K562 (cell line): ENCODE measurements around the gene NDOR1. TPM values are rescaled to one million over a fixed set of nuclear protein-coding genes. Genes with fewer than 3 reads are reported as not detected.

Source experiments
- ADNP ChIP-seq: fragments of 200-800 bp; sonication (Bioruptor generic); IDR thresholded peaks from 2 replicates; pipeline ENCODE4 v1.6.1; 2016; ENCODE audit warnings: missing genetic modification characterization, missing compliant biosample characterization
- CBX1 ChIP-seq: sonication (generic); IDR thresholded peaks from 2 replicates; pipeline ENCODE4 v1.6.1; 2016; ENCODE audit warnings: antibody characterized with exemption, low read depth, mild to moderate bottlenecking
- CTCF ChIP-seq, 3 experiments: IDR thresholded peaks in 2 of 3; conservative IDR thresholded peaks in 1 of 3; 2 replicates each; pipeline ENCODE4 v1.5.1; 2011 to 2012; ENCODE audit warnings: low read length in 3 of 3, mild to moderate bottlenecking in 3 of 3, control low read depth in 2 of 3, improper control_type of control experiment in 1 of 3, inconsistent platforms in 1 of 3, low read depth in 1 of 3, mixed read lengths in 1 of 3, moderate library complexity in 1 of 3; ENCODE audit not compliant: insufficient read depth in 2 of 3
- DDX20 ChIP-seq: fragments of 450-650 bp; IDR thresholded peaks from 2 replicates; pipeline ENCODE4 v1.6.1; 2016; ENCODE audit warnings: missing genetic modification characterization, low read depth, mild to moderate bottlenecking, missing compliant biosample characterization, moderate library complexity
- EGR1 ChIP-seq: fragments of 450-650 bp; conservative IDR thresholded peaks from 2 replicates; pipeline ENCODE4 v1.6.1; 2017; ENCODE audit warnings: mild to moderate bottlenecking
- ELF2 ChIP-seq: fragments of 250-450 bp; sonication (Bioruptor Pico); IDR thresholded peaks from 2 replicates; pipeline ENCODE4 v1.5.0; 2021; ENCODE audit warnings: mild to moderate bottlenecking
- FOXJ2 ChIP-seq: fragments of 200-800 bp; sonication (Bioruptor generic); IDR thresholded peaks from 2 replicates; pipeline ENCODE4 v1.6.1; 2016; ENCODE audit warnings: missing genetic modification characterization, missing compliant biosample characterization
- FOXJ3 ChIP-seq: sonication (generic); formaldehyde crosslinking; IDR thresholded peaks from 2 replicates; pipeline ENCODE4 v1.4.0; 2020; ENCODE audit warnings: mild to moderate bottlenecking, missing genetic modification reagents
- FOXK2 ChIP-seq, 2 experiments: fragments of 450-650 bp; IDR thresholded peaks in 1 of 2; conservative IDR thresholded peaks in 1 of 2; 2 replicates each; pipeline ENCODE4 v1.6.1; 2016; ENCODE audit warnings: low read depth in 2 of 2, mild to moderate bottlenecking in 1 of 2
- HNRNPH1 ChIP-seq: fragments of 200-400 bp; formaldehyde crosslinking; optimal IDR thresholded peaks from 2 replicates; pipeline ENCODE3; 2017; ENCODE audit warnings: low read depth, mild to moderate bottlenecking, low read length, moderate library complexity
- HNRNPK ChIP-seq: fragments of 200-400 bp; formaldehyde crosslinking; IDR thresholded peaks from one replicate; pipeline ENCODE4 v1.6.1; 2018; ENCODE audit warnings: mild to moderate bottlenecking, low read depth, low read length; ENCODE audit not compliant: poor library complexity, severe bottlenecking
- MBD2 ChIP-seq: sonication (generic); IDR thresholded peaks from 2 replicates; pipeline ENCODE4 v1.6.1; 2016; ENCODE audit warnings: low read depth, borderline replicate concordance
- MCM3 ChIP-seq: fragments of 450-650 bp; IDR thresholded peaks from 2 replicates; pipeline ENCODE4 v1.6.1; 2016
- POLR3A ChIP-seq: IDR thresholded peaks from 2 replicates; pipeline ENCODE4 v1.6.1; 2011; ENCODE audit warnings: borderline replicate concordance, mild to moderate bottlenecking, moderate library complexity; ENCODE audit not compliant: insufficient read length, insufficient read depth; ENCODE audit errors: extremely low read depth
- POU5F1 ChIP-seq: fragments of 150-350 bp; IDR thresholded peaks from 2 replicates; pipeline ENCODE4 v1.6.1; 2014; ENCODE audit warnings: borderline replicate concordance, low read length, low read depth, mild to moderate bottlenecking; ENCODE audit not compliant: partially characterized antibody
- RB1 ChIP-seq: fragments of 450-650 bp; IDR thresholded peaks from 2 replicates; pipeline ENCODE4 v1.6.1; 2017; ENCODE audit warnings: low read depth, mild to moderate bottlenecking
- RUNX1 ChIP-seq: sonication (generic); IDR thresholded peaks from 2 replicates; pipeline ENCODE4 v1.6.1; 2016; ENCODE audit warnings: antibody characterized with exemption, low read depth
- SAFB2 ChIP-seq: fragments of 200-400 bp; formaldehyde crosslinking; IDR thresholded peaks from 2 replicates; pipeline ENCODE4 v1.6.1; 2018; ENCODE audit warnings: borderline replicate concordance, low read length, low read depth, moderate library complexity; ENCODE audit not compliant: severe bottlenecking
- STAG1 ChIP-seq: sonication (generic); formaldehyde crosslinking; IDR thresholded peaks from 2 replicates; pipeline ENCODE4 v1.5.0; 2020; ENCODE audit warnings: missing genetic modification reagents, borderline replicate concordance
- TOE1 ChIP-seq, 2 experiments: fragments of 450-650 bp in 1 of 2; sonication (generic) in 1 of 2; formaldehyde crosslinking in 1 of 2; IDR thresholded peaks; 2 replicates each; pipeline versions ENCODE4 v1.7.1 to v1.8.0; 2016 to 2022; ENCODE audit warnings: borderline replicate concordance in 2 of 2, mild to moderate bottlenecking in 2 of 2, antibody characterized with exemption in 1 of 2, inconsistent platforms in 1 of 2, low read depth in 1 of 2, missing genetic modification reagents in 1 of 2, moderate library complexity in 1 of 2
- ZNF217 ChIP-seq: sonication (generic); formaldehyde crosslinking; IDR thresholded peaks from 2 replicates; pipeline ENCODE4 v1.8.0; 2022; ENCODE audit warnings: mild to moderate bottlenecking, missing genetic modification reagents
- polyA plus RNA-seq, 8 experiments: library from polyadenylated mRNA; depleted of rRNA in 4 of 8; stranded (reverse) in 5 of 8; unstranded in 3 of 8; fragments of >200 nt; fragmentation: Nextera tagmentation in 2 of 8; fragmentation: Illumina TruSeq in 1 of 8; extraction: Ambion mirVana in 2 of 8; extraction: Trizol in 1 of 8; gene quantifications; 2 replicates each; pipeline versions ENCODE4 v1.2.1 to v1.2.3, GENCODE V29; 2011 to 2014; ENCODE audit warnings: inconsistent platforms in 1 of 8, missing spikeins in 1 of 8
- total RNA-seq, 7 experiments: library from RNA; depleted of rRNA in 6 of 7; stranded (reverse); fragments of >200 nt in 6 of 7; fragmentation: Illumina TruSeq in 2 of 7; extraction: Trizol in 2 of 7; gene quantifications; 2 replicates each; pipeline versions ENCODE4 v1.2.1 to v1.2.3, GENCODE V29; 2011 to 2021; ENCODE audit warnings: low replicate concordance in 1 of 7
- TF ChIP-seq, protein P1 (sequence below): fragments of 200-800 bp; sonication (Bioruptor generic); IDR thresholded peaks from 2 replicates; pipeline ENCODE4 v1.6.1; 2017; ENCODE audit warnings: missing genetic modification characterization, missing compliant biosample characterization

NDOR1 gene
- total and polyA plus RNA-seq, 9 of the 15 experiments (the other 6 are each of a cell fraction or from before 2014, with no cell fraction given), result 0.06 to 36.9 (median 6.9) TPM

GRCh38 chr9:137240841-137241489, 35.5 kb downstream of the NDOR1 start, which contains the start of gene TUBB4B (continued):
- TF ChIP-seq, protein P1, sequence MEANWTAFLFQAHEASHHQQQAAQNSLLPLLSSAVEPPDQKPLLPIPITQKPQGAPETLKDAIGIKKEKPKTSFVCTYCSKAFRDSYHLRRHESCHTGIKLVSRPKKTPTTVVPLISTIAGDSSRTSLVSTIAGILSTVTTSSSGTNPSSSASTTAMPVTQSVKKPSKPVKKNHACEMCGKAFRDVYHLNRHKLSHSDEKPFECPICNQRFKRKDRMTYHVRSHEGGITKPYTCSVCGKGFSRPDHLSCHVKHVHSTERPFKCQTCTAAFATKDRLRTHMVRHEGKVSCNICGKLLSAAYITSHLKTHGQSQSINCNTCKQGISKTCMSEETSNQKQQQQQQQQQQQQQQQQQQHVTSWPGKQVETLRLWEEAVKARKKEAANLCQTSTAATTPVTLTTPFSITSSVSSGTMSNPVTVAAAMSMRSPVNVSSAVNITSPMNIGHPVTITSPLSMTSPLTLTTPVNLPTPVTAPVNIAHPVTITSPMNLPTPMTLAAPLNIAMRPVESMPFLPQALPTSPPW (CRISPR knock-in tag), result no peak
- TF ChIP-seq POU5F1 (no peak), FOXJ2 (tag) (no peak), TOE1 (IDR thresholded peaks at IDR 0.05; ENCODE audit: borderline replicate concordance) (no peak), TOE1 (CRISPR knock-in tag; IDR thresholded peaks at IDR 0.05; ENCODE audit: borderline replicate concordance, low read depth) (0 out of 2 replicates have a peak, but pooled peaks have one; percentile 74), ELF2 (CRISPR knock-in tag) (no peak), FOXK2 (conservative IDR thresholded peaks at IDR 0.05 in 1 of 2, IDR thresholded peaks at IDR 0.05 in 1 of 2; ENCODE audit: low read depth in 2 of 2) (peak; percentile 30 to 47; a peak in 2 of 4 replicates), HNRNPH1 (no peak), RUNX1 (no peak), ADNP (tag) (no peak), STAG1 (CRISPR knock-in tag) (0 out of 2 replicates have a peak, but pooled peaks have one; percentile 19), SAFB2 (no peak), DDX20 (tag) (no peak), RB1 (peak; percentile 94), EGR1 (peak; percentile 94), MCM3 (no peak), POLR3A (no peak), ZNF217 (CRISPR knock-in tag) (no peak), FOXJ3 (CRISPR knock-in tag) (no peak), MBD2 (peak; percentile 99), CBX1 (peak; percentile 97), CTCF (IDR thresholded peaks at IDR 0.05 in 2 of 3, conservative IDR thresholded peaks at IDR 0.05 in 1 of 3; ENCODE audit: insufficient read depth in 2 of 3, low read depth in 1 of 3, low read length in 3 of 3) (no peak; a peak in 1 of 6 replicates), HNRNPK (no peak)
